DND-41 (cell line): ENCODE data around the gene CDK4.

Experiments
- CTCF ChIP-seq: IDR thresholded peaks from 2 replicates; pipeline ENCODE4 v1.5.1; 2012; ENCODE audit warnings: borderline replicate concordance, low read length, moderate library complexity, mild to moderate bottlenecking; ENCODE audit not compliant: poor library complexity, severe bottlenecking; ENCODE audit errors: extremely low read depth
- EZH2 ChIP-seq: IDR thresholded peaks from 3 replicates; pipeline ENCODE4 v1.6.1; 2012; ENCODE audit warnings: borderline replicate concordance, low read depth, mild to moderate bottlenecking, moderate library complexity, low read length, inconsistent platforms; ENCODE audit not compliant: severe bottlenecking

- TF ChIP-seq CTCF (no peak), EZH2 (no peak)
These were observed 20.6 kb downstream of the CDK4 start for GRCh38 chr12:57731411-57732080.
